GM19328 (cell line): Measurements from ENCODE around the gene CES3.
"Not testable (repeated sequence)": the region's sequence is repeated elsewhere in the genome, so short reads cannot be mapped to it uniquely, and the experiment has no call there.

Source experiments
- ATAC-seq: cut with Tn5 transposase; IDR thresholded peaks from one replicate; pipeline ENCODE4 v1.9.1; 2021; ENCODE audit warnings: mild to moderate bottlenecking, moderate library complexity; ENCODE audit not compliant: unreplicated experiment

Gene CES3

DNA sequence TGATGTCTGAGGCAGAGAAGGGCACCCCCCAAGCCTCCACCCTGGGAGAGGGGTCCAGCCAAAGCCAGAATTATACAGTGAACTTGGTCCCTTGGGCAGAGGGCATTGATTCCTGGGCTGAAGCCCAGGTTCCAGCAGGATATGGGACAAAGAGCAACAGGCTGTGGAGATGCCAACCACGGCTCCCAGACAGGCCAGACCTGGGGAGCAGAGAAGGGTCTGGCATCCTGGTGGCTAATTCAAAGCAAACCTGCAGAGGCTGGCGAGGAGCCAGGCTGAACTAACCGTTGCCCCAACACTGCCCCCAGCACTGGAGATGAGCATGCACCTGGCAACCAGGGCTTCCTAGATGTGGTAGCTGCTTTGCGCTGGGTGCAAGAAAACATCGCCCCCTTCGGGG lies 3.0 kb downstream of the CES3 start:
- ATAC-seq, result no peak

DNA sequence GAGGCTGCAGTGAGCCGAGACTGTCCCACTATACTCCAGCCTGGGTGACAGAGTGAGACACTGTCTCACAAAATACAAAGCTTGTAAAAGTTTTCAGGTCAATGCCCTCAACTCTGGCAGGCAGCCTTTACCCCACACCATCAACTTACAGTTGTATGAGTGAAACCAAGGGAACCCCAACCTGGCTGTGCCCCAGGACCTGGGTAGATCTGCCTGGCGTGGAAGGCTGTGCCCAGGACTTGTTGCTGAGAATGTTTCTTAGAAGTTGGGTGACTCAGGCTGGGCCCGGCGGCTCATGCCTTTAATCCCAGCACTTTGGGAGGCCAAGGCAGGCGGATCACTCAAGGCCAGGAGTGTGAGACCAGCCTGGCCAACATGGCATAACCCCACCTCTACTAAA lies 7.8 kb downstream of the CES3 start:
- ATAC-seq, result no peak

DNA sequence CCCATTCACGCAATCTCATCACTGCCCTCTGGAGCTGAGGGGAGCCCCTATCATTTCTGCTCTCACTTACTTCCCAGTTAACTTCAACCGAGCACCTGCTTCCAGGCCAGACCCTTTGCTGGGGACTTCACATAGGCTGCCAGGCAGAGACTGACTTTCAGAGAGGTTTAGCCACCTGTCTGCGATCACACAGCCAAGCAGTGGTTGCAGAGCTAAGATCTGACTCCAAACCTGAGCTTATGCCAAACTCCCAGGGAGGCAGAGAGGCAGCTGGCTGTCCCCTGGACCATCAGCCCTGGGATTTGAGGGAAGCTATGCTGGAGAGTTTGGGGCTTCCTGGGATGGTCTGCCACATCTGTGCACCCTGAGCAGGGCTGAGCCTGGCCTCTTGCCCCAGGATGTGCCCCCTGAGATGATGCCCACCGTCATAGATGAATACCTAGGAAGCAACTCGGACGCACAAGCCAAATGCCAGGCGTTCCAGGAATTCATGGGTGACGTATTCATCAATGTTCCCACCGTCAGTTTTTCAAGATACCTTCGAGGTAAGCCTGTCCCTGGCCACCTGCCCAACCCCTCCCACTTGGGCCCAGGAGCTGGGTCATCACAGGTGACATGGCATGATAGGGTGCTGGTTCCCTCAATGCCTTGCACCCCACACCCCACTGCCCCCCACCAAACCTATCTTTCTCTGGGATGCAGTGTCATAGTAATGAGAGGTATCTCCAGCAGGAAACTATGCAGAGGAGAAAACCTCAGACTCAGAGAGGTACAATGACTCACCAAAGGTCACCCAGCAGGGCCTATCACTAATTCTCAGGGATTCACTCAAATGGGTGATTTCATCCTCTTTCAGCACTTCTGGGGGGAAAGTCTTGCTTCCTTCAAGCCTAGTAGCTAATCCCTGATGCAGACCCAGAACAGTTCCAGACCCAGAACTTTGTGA lies 10.0 kb downstream of the CES3 start:
- no peak for ATAC-seq

DNA sequence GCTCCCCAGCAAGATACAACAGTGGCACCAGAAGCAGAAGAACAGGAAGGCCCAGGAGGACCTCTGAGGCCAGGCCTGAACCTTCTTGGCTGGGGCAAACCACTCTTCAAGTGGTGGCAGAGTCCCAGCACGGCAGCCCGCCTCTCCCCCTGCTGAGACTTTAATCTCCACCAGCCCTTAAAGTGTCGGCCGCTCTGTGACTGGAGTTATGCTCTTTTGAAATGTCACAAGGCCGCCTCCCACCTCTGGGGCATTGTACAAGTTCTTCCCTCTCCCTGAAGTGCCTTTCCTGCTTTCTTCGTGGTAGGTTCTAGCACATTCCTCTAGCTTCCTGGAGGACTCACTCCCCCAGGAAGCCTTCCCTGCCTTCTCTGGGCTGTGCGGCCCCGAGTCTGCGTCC lies 11.9 kb downstream of the CES3 start:
- no peak for ATAC-seq

DNA sequence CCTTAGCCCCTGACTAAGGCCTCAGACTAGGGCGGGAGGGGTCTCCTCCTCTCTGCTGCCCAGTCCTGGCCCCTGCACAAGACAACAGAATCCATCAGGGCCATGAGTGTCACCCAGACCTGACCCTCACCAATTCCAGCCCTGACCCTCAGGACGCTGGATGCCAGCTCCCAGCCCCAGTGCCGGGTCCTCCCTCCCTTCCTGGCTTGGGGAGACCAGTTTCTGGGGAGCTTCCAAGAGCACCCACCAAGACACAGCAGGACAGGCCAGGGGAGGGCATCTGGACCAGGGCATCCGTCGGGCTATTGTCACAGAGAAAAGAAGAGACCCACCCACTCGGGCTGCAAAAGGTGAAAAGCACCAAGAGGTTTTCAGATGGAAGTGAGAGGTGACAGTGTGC lies 12.7 kb downstream of the CES3 start:
- ATAC-seq, result no peak

DNA sequence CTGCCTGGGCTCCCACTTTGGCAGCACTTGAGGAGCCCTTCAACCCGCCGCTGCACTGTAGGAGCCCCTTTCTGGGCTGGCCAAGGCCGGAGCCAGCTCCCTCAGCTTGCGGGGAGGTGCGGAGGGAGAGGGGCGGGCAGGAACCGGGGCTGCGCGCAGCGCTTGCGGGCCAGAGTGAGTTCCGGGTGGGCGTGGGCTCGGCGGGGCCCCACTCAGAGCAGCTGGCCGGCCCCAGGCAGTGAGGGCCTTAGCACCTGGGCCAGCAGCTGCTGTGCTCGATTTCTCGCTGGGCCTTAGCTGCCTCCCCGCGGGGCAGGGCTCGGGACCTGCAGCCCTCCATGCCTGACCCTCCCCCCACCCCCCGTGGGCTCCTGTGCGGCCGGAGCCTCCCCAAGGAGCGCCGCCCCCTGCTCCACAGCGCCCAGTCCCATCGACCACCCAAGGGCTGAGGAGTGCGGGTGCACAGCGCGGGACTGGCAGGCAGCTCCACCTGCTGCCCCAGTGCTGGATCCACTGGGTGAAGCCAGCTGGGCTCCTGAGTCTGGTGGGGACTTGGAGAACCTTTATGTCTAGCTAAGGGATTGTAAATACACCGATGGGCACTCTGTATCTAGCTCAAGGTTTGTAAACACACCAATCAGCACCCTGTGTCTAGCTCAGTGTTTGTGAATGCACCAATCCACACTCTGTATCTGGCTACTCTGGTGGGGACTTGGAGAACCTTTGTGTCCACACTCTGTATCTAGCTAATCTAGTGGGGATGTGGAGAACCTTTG lies 13.3 kb downstream of the CES3 start:
- not testable (repeated sequence) for ATAC-seq

DNA sequence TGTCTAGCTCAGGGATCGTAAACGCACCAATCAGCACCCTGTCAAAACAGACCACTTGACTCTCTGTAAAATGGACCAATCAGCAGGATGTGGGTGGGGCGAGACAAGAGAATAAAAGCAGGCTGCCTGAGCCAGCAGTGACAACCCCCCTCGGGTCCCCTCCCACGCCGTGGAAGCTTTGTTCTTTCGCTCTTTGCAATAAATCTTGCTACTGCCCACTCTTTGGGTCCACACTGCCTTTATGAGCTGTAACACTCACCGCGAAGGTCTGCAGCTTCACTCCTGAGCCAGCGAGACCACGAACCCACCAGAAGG lies 13.8 kb downstream of the CES3 start:
- not testable (repeated sequence) for ATAC-seq

DNA sequence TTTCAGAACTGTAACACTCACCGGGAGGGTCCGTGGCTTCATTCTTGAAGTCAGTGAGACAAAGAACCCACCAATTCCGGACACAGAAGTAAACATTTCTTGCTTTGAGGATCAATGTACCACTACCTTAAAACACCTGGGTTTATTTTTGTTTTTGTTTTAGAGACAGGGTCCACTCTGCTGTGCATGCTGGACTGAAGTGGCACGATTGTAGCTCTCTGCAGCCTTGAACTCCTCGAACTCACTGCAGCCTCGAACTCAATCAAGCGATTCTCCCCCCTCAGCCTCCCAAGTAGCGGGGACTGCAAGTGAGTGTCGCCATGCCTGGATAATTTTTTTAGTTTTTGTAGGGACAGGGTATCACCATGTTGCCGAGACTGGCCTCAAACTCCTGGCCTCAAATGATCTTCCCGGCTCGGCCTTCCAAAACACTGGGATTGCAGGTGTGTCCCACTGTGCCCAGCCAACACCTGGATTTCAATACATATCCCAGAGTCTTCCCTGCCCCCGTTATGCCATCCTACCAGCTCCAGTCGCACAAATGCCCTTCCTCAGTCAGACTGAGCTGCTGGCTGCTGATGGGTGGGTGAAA lies 14.3 kb downstream of the CES3 start:
- ATAC-seq, result no peak

DNA sequence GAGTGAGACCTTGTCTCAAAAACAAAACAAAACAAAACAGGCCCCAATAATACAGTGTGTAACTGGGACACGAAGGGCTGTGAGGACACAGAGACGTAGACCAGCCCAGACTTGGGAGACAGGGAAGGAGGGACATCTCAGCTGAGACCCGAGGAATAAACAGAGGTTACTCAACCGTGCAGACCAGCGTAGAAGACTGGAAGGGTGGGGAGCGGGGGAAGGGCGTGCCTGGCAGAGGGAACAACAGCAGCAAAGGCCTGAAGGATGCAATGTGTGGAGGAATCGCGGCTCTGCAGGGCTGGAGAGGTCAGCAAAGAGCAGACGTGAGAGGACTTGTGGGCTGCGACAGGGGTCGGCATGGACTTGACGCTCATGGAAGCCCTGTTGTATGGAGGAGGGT lies 15.7 kb downstream of the CES3 start:
- no peak for ATAC-seq

DNA sequence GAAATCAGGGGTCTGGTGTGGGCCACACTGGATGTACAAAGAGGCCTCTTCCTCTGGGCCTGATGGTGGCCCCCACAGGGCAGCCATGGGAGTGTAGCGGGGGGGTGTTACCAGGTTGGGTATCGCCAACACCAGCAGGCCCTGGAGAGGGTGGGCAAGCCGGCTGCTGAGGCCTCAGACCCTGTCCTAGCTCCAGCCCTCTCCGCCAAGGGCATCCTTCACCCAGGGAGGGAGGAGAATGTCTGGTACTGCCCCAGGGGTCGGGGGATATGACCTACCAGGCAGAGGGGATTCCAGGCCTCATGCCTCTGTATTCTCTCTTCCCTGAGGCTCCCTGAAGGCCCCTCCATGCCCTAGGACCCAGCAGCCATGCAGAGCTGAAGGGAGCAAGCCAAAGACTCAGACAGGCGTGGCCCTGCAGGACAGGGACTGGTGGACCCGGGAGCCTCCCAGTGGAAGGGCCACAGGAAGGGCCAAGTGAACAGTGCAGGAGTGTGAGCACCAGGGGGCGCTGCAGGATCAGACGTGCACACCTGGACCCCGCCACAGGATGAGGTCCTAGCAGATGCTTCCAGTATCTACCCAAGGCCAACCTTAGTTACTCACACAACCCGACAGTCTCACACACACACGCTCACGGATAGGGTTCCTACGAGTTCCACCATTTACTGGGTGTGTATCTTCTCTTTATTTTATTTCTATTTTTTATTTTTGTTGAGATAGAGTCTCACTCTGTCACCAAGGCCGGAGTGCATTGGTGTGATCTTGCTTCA lies 16.5 kb downstream of the CES3 start:
- ATAC-seq, result no peak

DNA sequence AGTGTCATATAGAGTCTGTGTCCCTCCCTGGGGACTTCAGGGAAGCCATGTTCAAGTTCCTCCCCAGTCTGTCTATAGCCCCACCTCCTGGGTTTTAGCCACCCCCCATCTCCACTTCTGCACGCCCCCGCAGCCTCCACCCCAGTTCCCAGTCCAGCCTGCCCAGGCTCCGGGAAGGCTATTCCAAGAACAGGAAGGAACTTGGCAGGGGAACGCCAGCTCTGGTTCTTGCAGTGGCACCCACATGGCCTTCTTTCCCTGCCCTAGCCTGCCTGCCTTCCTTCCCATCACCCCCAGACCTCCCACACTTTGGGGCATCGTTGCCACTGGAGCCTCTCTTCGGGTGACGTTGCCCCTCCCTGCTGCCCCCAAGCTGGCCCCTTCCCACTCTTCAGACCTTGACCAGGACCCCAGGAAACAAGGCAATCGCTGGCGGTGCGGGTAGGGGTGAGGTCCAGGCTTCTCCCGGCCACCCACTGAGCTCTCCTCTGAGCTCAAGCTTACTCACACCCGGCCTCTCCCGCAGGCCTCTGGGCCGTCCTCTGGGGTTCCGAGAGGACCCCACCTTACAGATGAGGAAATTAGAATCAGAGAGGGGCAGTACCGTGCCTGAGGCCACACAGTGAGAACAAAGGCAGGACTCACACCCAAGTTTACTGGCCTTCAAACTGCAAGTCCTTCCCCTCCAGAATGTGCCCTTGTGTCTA lies 18.1 kb downstream of the CES3 start:
- no peak for ATAC-seq

DNA sequence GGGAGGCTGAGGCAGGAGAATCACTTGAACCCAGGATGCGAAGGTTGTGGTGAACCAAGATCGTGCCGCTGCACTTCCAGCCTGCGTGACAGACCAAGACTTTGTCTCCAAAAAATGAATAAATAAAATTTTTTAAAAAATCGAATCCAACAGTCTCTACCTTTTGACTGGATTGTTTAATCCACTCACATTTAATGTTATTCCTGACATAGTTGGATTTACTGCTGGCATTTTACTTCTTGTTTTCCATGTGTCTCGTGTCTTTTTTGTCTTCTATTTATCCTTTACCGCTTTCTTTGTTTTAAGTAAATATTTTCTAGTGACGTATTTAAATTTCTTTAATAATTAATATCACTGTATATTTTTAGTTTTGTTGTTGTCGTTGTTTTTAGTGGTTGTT lies 22.0 kb downstream of the CES3 start:
- ATAC-seq, result no peak

DNA sequence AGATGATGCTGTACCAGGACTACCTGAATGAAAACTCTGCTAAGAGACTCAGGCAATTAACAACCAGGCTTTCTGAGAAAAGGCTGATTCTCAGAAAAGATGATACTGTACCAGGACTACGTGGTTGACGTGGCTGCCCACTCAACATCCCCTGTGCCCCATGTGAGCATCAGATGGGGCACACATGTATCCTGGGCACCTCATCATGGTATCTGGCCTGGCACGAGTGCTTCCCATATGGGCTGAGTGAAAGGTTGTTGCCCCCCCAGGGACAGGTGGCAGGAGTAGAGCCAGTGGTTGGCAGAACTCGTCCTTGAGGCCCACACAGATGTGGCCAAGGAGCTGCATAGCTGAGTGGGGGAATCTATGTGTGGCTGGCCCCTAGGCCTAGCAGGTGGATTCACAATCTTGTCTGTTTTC lies 23.8 kb downstream of the CES3 start:
- no peak for ATAC-seq

DNA sequence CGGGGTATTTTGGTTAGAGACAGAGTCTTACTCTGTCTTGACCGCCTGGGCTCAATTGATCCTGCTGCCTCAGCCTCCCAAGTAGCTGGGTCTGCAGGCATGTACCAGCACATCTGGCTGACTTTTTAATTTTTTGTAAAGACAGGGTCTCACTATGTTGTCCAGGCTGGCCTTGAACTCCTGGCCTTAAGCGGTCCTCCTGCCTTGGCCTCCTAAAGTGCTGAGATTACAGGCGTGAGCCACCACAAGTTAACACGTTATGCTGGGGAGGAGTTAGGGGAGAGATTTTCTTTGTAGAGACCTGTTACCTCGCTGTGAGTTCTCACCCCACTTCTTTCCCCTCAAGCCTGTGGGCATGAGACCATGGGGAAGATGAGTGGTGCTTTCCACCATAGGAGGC lies 25.5 kb downstream of the CES3 start:
- no peak for ATAC-seq

DNA sequence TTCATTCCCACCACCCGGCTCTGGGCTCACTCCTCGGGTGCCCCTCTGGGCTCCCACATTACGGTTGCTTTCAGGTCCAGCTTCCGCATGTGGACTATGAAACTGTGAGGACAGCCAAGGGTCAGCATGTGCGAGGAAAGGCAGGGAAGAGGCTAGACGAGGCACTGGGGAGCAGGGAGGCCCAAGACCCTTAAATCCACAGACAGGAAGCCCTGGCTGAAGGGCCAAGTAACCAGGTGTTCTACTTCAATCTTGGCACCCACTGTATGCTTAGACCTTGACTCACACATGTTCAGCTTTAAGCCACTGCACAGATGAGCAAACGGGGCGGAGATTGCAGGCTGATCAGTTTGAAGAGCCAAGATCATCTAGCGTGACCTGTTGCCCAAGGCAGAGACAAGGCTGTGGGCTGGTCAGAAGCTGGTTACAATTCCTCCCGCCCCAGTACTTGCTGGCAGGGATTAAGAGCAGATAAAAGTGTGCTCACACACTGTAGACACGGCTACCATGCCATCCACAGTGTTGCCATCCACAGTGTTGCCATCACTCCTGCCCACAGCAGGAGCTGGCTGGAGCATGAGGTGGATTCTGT lies 27.2 kb downstream of the CES3 start, which contains the start of gene CES4A:
Gene CES4A, plus strand, starts transcription at position 393 of the 592 bp plus-strand sequence. Its CDS starts 184 bp downstream, at position 577.
- no peak for ATAC-seq

DNA sequence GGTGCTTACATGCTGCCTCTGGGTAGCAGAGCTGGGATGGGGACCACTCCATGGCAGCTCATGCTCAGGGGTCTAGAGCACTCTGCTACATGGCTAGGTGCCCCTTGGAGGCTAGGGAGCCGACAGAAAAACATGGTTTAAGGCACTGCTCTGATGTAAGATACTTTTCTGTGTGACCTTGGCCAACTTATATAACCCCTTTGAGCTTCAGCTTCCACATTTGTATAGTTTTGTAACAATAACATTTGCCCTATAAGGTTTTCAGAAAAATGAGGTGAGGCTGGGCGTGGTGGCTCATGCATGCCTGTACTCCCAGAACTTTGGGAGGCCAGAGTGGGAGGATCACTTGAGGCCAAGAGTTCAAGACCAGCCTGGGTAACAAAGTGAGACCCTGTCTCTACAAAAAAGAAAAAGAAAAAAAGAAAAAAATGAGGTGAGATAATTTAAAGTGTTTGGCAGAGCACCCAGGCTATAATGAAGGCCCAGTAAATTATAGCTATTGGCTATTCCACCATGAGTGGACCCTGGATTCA lies 30.5 kb downstream of the CES3 start:
- no peak for ATAC-seq

DNA sequence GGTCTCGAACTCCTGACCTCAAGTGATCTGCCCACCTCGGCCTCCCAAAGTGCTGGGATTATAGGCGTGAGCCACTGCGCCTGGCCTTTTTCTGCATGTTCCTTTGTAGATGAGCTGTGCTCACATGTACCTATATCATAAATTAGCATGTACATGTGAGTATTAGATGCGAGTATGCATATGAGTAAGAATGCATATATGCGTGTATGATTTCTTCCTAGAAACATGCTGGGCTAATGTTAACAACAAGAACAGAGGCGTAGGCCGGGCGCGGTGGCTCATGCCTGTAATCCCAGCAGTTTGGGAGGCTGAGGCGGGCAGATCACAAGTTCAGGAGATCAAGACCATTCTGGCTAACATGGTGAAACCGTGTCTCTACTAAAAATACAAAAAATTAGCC lies 32.5 kb downstream of the CES3 start:
- ATAC-seq, result not testable (repeated sequence)

DNA sequence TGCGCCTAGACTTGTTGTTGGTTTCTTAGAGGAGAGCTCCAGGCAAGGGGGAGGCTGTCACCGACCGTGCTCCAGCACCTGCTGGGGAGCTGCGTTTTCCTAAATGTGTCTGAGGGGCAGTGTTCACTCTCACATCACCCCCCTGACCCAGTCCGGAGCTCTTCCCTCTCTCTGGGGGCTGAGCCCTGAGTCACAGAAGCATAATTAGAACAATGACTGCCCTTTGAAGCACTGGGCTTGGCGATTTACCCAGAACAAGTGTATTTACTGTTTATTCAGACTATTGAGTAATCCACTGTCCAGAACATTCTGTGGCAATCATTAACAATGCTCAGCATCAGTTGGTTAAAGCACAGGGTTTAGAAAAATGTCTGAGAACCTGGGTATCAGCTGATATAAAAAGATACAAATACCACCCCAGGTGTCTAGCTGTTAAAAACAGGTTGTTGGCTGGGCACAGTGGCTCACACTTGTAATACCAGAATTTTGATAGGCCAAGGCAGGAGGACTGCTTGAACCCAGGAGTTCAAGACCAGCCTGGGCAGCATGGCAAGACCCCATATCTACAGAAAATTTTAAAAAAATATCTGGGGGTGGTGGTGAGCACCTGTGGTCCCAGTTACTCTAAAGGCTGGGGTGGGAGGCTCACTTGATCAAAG lies 35.4 kb downstream of the CES3 start:
- ATAC-seq, result no peak

DNA sequence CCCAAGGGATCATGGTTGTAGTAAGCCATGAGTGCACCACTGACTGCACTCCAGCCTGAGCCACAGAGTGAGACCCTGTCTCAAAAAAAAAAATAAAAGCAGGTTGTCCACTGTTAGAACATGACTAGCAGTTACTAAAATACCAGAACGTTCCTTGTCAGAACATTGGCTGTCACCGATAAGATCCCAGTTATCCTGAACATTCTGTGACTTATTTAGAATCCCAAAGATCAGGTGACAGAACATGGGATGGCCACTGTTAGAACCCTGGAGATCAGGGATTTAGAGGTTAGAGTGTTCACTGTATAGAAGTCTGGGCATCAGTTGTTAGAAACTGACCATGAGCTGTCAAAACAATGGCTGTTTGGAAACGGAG lies 35.9 kb downstream of the CES3 start:
- no peak for ATAC-seq
